Stimulated activated naive CD4-positive, alpha-beta T cell (primary cell): Measurements from ENCODE around the gene CFAP45.

Source experiments
- DNase-seq, 6 experiments: peaks; one replicate each; lab custom pipeline; 2025; lab: John Stamatoyannopoulos, UW

The CFAP45 gene

DNA sequence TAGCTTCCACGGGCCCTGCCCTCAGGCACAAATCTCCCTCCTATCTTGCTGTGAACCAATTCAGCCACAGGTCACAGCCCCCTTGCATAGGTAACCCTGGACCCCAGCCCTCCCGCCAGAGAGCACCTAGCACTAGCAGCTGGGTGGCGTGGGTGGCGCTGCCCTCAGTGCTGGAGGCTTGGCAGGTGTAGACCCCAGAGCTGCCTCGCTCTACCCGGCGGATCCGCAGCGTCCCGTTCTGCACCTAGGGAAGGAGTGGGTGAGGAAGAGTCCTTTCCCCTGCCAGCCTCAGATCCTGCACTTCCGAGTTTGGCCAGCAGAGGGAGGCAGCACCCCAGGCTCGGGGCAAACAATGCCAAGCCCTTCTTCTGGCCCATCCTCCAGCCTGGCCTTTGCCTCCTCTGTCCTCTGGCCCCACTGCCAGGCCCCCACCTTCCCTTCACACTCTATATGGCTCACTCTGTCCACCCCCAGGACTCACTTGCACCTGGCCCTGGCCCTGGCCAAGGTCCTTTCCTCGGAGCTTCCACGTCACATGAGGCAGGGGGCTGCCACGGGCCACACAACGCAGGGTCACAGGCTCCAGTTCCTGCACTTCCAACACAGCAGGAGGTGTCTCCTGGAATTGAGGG lies 36.4 kb upstream of the CFAP45 start:
- peak; percentile 34 to 82 (median 70) for DNase-seq

- DNase-seq: no peak
Measured at GRCh38 chr1:159935719-159936272, 35.8 kb upstream of the CFAP45 start.

- DNase-seq: no peak
Measured at GRCh38 chr1:159935305-159935704, 35.3 kb upstream of the CFAP45 start.

DNA sequence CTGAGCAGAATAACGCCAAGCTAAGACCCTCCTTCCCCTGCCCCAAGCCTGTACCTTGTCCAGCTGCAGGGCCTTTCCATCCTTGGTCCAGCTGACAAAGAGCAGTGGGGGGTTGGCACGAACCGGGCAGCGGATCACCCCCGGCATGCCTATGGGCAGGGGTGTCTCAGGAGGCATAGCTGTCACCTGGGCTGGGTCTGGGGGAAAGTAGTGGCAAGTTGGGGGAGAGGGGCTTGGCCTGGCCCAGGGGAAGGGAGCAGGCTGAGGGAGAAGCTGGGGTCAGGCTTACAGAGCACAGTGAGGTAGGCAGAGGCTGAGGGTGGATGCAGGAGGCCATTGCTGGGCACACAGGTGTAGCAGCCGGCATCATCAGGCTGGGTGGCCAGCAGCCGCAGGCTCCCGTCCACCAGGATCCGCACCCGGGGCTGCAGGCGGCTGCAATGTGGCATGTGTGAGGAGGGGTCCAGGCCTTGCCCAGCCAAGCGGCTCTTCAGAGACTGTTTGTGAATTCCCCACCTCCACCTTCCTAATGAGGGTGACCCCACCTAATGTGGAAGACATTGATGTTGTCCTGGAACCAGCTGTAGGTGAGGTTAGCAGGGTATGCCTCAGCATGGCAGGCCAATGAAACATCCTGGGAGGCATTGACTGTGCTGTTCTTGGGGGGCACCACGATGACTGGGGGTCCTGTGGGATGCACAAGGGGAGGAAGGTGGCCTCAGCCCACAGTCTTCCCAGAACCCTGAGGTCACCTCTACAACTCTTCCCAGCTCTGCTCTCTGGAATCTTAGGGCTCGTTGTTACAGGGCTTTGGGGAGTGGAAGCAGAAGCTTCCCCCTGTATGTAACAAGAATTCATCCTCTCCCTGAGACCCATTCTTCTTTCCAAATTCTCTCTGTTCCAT lies 34.4 kb upstream of the CFAP45 start:
- no peak for DNase-seq

DNA sequence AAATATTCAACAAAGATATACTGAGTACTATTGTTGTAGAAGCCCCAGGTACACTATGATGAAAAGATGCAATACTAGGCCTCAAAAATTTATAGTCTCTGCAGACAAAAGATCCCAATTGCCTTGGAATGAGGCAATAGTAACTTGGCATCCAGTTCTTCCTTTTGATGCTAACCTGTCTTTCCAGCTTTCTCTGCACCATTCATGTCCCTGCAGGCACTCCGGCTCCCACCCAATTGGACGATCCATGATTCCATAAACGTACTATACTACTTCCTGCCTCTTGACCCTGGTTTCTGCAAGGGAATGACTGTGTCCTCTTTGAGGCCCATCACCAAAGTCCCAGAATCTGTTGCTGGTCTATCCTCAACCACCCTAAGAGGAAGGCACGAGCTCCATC lies 33.4 kb upstream of the CFAP45 start:
- DNase-seq: no peak

- DNase-seq: no peak
Measured at GRCh38 chr1:159932296-159933285, 32.6 kb upstream of the CFAP45 start.

- DNase-seq: no peak
Measured at GRCh38 chr1:159931795-159932173, 31.8 kb upstream of the CFAP45 start.

DNA sequence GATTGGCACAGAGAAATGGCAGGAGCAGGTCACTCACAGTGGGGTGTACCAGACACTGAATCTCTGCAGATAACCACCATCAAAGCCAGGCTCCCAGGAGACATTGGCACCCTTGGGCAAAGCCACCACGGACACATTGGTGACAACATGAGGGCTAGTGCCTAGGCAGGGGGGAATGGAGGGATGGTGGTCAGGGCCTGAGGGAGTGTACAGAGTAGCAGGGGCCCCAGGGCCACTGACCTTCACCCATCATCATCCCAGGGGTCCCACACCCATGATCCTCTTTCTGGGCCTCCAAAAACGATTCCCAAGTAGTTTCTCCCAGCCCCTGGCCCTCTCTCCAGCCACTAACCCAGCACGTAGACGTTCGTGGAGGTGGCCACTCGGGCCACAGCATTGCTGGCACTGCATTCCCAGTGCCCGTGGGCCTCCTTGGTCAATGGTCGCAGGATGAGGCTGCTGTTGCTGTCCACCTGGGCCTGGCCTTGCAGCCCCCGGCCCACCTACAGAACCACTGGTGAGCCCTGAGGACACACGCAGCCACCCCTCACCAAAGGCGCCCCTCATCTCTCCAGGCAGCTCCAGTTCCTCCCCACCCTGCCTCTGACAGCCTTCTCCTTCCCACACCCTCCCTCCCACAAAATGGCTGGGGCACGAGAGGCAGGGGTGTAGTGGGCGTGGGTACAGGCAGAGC lies 31.3 kb upstream of the CFAP45 start:
- DNase-seq: no peak

DNA sequence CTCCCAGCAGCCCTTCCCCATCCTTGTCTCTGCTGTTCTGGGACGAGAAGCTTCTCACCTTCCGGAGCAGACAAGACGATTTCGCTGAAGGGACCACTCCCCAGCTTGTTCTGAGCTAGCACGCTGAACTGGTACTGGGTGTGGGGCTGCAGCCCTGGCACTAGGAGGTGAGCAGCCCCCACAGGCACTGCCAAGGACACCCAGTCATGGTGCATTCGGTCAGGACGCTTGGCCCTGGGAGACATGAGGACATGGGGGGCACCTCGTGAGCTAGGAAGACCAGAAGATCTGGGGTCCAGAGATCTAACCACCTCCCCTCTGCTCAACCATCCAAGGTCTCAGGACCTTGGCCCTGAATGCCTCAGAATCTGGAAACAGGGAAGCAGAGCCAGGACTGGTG lies 30.7 kb upstream of the CFAP45 start:
- DNase-seq: no peak

GRCh38 chr1:159930216-159930615 lies 30.3 kb upstream of the CFAP45 start:
- no peak for DNase-seq

- DNase-seq: no peak
Measured at GRCh38 chr1:159929155-159930051, 29.4 kb upstream of the CFAP45 start.

DNA sequence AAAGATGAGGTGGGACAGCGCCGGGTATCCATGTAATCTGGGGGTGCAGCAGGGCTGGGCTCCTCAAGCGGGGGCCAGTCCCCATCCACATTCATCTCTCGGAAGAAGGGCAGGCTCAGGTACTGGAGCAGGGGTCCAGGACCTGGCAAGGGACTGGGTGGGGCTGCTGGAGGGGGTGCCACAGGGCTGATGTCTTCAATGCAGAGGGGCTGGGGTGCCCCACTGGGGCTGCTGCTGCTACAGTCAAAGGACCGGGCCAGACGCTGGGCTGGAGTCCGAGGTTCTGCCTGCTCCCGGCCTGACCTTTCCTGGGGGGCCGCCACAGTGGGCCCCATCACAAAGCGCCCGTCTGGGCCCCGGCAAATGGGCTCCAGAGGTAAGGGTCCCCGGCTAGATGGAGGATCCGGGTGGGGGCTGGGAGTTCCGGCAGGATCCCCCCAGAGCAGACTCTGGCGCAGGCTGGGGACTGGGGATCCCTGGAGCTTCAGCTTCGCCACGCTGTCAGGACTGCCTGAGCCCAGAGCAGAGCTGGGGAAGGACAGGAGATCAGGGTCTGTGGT lies 28.6 kb upstream of the CFAP45 start:
- DNase-seq: no peak

DNA sequence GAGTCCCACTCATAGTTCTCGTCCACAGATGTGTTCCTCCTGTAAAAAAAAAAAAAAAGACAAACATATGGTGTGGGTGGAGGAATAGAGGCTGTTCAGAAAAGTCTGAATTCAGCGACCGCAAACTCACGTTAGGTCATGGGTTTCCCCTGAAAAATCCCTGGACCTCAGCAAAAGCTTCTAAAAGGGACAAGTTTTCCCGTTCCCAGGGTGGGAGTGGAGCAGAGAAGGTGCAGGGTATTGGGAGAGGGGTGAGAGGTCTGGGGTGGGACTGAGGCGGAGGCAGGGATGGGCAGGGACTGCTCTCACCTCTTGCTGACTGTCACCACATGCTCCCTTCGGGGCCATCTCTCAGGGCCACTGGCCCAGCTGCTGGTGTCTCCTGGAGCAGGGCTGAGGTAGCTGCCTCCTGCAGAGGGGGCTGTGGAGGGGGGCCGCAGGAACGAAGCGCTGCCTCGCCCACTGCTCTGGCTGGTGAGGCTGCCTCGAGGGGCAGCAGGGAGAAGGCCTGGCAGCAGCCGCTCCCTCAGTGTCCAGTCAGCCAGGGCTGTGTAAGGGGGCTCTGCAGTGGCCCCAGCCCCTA lies 28.0 kb upstream of the CFAP45 start:
- DNase-seq: no peak

DNA sequence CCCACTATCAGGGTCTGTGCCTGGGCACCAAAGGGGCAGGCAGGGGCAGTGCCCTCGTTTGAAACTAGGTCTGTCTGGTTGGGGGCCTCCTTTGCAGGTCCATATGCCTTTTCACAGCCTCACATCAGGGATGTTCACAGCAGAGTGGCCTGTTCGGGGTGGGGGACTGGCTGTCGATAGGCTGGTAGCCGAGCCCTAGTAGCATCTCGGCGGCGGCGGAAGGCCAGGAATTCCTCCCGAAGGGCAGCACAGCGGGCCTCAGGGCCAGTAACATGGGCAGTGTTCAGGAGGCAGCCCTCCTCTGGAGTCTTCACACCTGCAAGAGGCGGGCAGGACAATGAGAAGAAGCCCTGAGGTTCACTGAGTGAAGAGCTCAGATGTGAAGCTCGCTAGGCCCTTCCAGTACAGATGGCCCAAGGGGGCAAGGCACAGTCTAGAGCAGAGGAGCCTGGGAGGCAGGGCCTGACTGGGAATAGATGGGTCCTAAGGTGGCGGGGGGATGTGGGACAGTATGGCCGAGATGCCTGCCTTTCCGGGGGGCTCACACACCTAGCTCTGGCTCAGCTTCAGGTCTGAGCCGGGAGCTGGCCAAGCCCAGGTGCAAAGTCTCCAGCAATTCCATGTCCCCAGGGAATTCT lies 27.4 kb upstream of the CFAP45 start:
- DNase-seq: no peak

DNA sequence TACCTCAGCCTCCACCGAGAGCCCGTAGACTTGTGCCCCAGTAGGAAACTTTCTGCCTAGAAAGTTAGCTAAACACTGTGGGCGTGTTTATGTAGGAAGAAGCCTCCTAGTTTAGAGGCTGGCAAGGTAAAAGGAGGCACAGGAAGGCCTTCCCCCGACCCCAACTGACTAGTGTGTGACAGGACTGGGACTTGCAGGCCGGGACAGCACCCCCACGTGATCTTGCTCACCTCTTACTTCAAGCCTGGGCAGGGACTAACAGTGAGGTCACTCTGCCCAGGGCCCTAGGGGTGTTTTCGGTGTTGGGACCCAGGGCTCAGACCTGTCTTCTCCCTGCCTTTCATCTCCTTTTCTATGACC lies 25.7 kb upstream of the CFAP45 start:
- DNase-seq: no peak

- DNase-seq: peak; percentile 75 to 89 (median 84)
Measured at GRCh38 chr1:159924791-159925718, 25.1 kb upstream of the CFAP45 start, which contains the start of gene TAGLN2. Gene TAGLN2 (minus strand): TSS chr1:159925507. CDS start chr1:159920509, 4,998 bp downstream.

DNA sequence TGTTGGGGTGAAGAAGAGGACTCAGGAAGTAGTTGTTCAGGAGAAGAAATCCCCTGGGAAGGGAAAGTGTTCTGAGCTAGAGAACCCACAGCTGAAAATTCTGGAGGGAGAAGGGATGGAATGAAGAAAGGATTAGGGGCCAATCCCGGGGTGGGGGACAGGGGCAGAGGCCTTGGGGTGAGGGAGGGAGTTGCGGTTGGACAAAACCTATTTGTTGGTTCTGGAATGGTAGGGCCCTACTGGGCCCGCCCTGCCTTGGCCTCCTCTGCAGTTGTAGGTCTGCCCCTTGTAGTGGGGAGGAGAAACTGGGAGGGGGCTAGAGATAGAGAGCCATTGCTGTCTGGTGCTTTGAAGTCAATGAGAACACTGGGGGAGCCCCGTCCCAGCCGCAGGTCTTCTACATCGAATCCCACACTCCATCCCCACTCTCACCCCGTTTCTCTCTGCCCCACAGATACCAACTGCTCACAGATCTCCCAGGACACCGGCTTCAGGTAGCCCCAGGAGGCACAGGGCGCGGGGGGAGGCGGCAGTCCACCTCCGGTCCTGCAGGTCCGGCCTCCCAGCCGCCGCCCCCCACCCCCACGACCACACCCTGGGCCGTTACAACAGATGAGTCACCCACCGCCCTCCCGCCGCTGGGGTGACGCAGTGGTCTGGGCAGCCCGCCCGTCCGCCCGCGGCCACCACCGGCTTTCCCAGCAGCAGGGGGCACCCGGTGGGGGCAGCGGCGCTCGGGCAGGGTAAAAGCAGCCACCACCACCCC lies 24.2 kb upstream of the CFAP45 start:
- DNase-seq: peak; percentile 66 to 78 (median 74)
